T-helper 22 cell (primary cell): ENCODE data around the gene ABCB8.
A peak's percentile ranks its signal among the peaks of the same experiment; 100 is the strongest.

Experiments
- DNase-seq: peaks from one replicate; pipeline ENCODE4 v3.0.0-alpha.2; 2020; ENCODE audit warnings: low read depth

The ABCB8 gene

DNA sequence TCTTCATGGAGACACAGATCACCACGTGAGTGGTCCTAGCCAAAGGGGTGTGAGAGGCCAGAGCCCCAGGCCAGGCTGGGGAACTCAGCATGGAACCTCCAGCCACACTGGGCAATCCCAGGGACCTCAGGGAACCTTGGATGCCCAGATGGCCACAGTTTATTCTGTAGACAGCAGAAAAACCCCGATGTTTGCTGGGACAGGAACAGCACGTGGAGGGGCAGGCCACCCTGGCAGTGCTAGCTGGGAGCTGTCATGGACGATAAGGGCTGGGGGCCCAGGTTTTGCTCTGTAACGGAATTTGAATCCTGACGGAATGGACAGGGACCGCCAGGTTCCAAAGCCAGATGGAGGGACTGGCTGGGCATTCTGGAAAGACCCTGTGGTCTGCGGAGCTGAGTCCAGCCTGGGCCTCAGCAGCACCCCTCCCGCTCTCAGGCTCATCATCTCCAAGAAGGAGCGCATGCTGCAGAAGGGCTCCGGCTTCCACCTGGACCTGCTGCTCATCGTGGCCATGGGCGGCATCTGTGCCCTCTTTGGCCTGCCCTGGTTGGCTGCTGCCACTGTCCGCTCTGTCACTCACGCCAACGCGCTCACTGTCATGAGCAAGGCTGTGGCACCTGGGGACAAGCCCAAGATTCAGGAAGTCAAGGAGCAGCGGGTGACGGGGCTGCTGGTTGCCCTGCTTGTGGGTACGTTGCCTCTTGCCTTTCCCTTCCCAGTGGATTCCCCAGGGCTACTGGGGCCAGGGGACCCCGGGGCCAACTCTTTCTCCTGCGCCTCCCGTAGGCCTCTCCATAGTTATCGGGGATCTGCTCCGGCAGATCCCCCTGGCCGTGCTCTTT lies 46.8 kb downstream of the ABCB8 start:
- no peak for DNase-seq

DNA sequence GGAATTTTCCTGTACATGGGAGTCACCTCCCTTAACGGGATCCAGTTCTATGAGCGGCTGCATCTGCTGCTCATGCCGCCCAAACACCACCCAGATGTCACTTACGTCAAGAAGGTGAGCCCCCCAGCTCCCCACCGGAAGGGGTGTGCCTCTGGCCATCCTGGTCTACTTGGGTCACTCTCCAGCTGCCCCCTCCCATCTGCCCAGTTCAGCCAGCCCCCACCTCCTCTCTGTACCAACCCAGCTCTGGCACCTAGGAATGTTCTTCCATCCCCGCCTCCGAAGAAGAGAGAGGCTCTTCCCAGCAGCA lies 47.4 kb downstream of the ABCB8 start:
- no peak for DNase-seq

GRCh38 chr7:151075978-151076426 lies 47.8 kb downstream of the ABCB8 start:
- no peak for DNase-seq

GRCh38 chr7:151076863-151077704 lies 48.8 kb downstream of the ABCB8 start:
- DNase-seq: no peak

DNA sequence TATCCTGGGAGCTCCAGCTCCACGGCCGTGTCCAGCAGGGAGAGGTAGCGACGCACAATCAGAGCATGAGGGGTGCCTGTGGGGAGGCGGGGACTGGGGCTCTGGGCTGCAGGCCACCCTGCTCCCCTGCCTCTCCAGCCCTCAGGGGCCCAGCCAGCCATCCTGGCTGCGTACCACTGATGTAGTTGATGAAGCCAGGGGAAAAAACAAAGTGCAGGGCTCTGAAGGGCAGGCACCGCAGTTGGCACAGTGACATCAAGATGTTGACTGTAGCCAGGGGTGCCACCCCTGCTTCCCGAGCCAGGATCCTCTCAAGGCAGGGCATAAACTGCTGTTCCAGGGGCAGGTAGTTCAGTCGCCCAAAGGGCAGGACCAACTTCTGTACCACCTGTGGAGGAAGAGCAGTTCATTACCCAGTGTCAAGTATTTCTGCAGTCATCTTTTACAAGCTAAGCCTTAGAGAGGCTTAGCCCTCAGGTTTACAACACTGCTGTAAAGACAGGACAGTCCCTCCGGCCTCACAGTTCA lies 49.5 kb downstream of the ABCB8 start:
- DNase-seq: no peak

DNA sequence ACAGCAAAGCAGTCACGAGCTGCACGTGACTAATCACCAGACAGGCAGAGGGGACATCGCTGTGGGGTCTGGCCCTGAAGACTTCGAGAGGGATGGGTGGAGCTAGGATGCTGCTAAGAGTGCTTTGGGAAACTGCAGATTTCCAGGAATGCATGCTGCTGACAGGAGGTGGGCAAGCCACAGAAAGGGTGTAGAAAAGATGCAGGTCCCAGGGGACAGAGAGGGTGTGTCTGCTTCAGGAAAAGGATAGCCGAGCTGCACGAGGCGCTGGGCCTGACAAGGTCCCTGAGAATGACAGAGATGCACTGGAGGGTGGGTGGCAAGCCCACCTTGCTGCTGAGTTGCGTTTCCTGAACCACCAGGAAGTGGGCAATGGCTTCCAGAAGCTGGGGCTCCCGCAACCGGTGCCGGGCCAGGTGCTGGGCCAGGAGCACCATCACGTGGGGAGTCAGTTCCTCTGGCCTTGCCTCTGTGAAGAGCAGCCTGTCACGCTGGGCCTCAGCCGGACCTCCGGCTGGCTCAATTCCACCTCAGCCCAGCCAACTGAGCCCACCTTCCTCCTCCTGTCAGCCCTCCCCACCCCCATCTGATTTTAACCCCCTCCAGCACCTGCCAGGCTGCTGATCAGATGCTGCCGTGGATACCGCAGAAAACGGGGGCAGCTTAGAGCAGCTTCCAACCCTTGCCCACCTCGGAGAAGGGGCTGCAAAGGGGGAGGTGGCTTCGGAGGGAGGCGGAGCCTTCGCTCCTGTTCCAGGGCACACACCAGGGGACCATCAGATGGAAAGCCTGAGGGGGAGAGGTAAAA lies 50.2 kb downstream of the ABCB8 start:
- DNase-seq: no peak

GRCh38 chr7:151079199-151079910 lies 51.1 kb downstream of the ABCB8 start:
- no peak for DNase-seq

- no peak for DNase-seq
Measured at GRCh38 chr7:151080067-151080521, 51.8 kb downstream of the ABCB8 start.

DNA sequence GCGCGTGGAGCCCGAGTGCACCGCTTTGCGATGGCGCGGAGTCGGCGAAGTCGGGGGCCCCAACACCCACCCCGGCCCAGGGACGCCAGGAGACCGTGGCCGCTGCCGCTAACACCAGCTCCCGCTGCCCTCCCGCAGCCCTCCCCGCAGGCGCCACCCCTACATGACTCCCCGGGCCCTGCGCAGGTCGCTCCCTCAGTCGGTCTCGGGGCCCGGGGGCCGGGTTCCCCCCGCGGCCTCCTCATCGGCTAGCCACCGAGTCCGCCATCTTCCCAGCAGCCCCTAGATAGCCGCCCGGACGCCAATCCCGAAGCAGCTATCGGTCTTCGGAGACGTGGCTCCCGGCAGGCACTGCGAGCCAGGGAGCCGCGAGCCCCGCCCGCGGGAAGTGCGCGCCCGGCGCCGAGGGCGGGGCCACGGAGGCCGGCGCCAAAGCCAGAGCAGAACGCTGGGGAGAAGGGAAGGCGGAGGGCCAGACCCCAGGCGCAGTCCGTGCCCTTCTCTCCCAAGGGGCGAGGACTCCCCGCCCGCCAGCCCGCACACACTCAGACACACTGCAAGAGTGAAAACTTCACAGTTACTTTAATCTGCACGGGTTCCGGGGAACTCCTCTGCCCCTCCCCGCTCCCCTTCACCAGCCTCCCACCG lies 52.4 kb downstream of the ABCB8 start, which contains the start of gene FASTK:
Gene FASTK, minus strand, starts transcription at position 288 of the 648 bp plus-strand sequence. Its CDS starts 43 bp downstream, at position 245.
- DNase-seq: peak; percentile 86

DNA sequence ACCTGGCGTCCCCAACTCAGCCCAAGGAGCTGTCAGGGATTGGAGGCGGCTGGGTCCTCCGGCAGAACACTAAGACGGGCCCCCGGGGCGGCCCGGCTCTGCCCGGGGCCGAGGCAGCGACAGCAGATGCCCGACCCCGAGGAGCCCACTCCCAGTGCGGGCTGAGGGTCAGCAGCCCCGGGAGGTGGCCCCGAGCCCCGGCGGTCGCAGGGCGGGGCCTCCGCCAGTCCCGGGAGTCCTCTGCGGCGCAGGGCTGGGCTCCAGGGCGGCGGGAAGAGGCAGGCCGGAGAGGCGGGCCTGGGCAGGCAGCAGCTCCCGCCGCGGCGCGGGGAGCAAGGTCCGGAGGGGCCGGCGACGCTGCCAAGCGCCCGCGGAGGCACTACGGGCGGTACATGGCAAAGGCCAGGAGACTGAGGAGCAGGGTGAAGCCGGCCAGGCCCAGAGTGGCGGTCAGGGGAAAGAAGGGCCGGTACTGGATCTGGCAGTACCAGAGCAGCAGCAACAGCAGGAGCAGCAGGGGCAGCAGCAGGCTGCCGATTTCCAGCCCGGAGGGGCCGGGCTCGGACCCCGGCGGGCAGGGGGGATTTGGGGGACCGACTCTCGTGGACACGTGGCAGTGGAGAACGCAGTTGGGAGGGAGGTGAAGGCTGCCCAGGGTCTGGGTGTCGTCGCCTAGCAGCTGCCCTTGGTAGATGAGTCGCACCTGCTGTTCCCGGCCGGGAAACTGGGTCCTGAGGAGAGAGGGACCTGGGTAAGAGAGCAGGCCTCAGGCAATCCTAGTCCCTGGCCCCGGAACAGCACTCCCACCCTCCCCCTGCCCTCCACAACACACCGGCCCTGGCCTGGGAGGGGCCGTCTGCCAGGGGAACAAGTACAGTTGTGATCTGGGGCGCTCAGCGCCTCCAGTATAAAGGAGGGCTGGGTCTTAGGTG lies 53.2 kb downstream of the ABCB8 start:
- no peak for DNase-seq

GRCh38 chr7:151082141-151083070 lies 54.2 kb downstream of the ABCB8 start:
- no peak for DNase-seq

DNA sequence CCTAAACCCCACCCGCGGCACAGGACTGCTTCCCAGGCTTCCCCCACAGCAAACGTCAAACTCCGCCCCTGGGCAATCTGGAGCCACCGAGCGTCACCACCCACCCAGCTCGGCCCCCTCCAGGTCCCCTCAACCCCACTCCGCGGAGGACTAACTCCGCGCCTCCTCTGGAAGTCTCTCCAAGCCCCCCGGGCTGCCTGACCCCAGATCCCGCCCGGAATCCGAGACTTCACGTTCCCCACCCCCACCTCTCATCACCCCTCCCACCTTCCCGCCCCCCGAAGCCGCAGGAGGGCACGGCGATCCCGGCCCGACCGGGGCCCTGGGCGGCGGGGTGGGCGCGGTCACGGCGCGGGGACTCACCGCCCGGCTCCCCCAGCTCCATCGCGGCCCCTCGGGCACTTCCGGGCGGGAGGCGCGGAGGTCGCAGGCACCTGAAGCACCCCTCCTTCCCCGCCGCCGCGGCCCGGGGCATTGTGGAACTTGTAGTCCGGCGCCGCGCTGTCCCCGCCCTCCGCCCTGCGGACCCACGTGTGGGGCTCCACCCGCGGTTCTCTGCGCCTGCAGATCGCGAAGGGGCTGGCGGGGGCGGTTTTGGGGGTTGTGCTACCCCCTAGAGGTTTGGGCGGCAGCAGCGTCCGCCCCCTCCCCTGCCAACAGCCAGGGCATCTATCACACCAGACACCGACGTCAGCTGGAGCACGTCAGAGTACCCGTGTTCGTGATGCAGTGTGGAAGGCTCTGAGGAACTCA lies 55.0 kb downstream of the ABCB8 start, which contains the start of gene TMUB1:
Gene TMUB1, minus strand, starts transcription at position 423 of the 753 bp plus-strand sequence. CDS start 930 bp downstream, outside the sequence.
- peak; percentile 92 for DNase-seq

GRCh38 chr7:151083824-151084160 lies 55.5 kb downstream of the ABCB8 start:
- DNase-seq: no peak

DNA sequence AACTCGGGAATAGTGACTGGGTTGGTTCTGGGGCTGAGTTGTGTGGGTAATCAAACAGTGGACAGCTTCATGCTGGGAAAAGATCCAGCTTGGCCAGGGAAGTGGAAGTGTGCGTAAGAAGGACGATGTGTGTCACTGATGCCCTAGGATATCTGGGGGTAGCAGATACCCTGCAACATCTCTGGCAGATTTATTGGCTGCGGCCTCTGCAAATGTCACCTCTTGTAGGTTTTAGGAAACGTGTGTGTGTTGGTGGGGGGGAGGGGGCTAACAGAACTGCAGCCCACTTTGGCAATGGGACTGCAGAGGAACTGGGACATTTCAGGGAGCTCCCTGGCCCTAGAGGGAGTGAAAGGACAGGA lies 57.1 kb downstream of the ABCB8 start:
- no peak for DNase-seq

DNA sequence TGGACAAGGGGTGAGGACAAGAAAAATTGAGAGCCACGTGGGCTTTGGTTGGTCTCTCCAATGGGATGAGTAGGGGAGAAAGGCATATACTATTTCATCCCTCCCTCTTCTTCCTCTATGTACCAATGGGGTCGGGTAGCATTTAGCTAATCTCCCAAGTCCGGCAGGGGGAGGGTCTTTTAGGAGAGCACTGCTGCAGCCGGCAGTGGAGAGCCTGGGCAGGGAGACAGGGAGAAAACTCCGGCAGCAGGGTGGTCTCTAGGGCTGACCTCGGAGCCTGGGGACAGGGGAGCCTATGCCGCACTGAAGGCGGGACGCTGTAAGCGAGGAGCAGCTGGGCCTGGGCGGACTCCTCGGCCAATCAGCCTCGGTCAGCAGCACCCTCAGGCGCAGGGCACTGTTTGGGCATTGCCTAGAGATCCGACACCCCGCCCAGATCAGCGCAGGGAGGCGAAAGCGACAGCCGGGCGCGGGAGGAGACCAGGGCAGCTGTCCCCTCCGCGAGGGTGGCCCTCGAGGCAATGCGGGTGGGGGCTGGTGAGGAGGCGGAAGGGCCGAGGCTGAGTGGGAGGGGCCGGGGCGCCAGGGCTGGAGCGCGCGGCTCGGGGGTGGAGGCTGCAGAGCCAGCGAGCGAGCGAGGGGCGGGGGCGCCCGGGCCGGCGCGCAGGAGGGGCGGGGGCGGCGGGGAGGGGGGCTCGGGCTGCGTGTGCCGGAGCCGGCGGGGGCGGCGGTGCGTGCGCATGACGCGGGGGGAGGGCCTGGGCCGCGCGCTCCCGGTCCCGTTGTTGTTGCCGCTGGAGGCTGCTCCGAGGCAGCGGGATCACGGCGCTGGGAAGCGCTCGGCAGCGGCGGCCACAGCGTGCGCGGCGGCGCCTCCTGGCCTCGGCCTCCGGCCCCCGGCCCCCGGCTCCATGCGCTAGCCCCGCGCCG lies 57.7 kb downstream of the ABCB8 start, which contains the start of gene AGAP3:
Gene AGAP3, plus strand, starts transcription at position 785 of the 930 bp plus-strand sequence. CDS start 267 bp downstream, outside the sequence.
- peak; percentile 58 for DNase-seq

DNA sequence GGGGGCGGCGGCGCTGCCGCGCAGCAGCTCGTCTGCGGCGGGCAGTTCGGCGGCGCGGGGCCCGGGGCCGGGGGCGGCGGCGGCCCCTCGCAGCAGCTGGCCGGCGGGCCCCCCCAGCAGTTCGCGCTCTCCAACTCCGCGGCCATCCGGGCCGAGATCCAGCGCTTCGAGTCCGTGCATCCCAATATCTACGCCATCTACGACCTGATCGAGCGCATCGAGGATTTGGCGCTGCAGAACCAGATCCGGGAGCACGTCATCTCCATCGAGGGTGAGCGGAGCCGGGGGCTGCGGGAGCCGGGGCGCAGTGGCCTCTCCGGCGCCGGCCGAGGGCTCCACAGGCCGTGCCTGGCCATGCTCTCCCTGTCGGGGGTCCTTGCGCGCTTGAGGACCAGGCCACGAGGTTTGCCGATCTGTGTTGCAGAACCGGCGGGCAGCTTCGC lies 58.6 kb downstream of the ABCB8 start:
- DNase-seq: no peak
